ENCODE results near the gene ZNF474. TPM values are rescaled to one million over a fixed set of nuclear protein-coding genes. Genes with fewer than 3 reads are reported as not detected.

Gene ZNF474
- total RNA-seq, 1 experiment from 2014 or later, result not detected

DNA sequence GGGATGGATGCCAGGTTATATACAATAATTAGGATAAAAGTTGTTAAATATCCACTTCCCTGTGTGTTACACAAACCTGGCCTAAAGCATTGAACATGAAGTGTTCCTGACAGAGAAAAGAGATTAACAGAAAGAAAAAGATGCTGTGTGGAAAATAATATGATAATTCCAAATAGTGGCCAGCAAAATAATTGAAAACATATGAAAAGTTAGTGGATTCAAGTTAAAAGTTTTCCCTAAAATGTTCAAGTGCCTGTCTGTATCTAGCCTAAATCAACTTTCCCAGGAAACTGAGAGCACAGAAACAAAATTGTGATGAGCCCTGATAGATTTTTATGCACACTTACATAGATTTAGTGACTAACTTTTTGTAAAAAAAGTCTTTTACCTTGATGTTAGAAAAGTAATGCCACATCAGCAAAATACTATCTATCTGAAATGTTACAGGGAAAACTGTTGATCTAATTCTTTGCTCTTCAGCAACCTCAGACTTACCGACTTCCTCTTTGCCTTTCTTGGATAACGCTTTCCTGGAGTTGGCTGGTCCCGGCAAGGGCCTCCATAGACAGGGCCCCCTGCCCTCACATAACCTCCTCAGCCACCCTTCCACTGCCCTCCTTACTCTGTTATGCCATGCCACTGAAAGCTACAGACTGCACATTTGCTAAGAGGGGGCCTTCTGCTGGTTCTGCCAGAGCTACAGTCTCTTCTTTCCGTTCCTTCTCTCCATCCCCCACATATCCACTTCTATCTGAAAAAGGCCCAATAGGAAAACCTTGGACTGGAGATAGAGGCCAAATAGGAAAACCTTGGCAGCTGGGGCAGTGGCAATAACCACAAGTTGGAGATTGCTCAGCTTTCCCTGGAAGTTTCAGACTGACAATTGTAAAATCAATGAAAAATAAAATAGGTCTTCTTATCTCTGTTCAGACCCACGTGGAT is 44.4 kb downstream of the ZNF474 start:
- Mint-ChIP-seq H3K36me3 (no peaks in the 10 kb centered on the region), H3K9me3 (peaks cover 6% of the 10 kb centered on the region), H3K4me1 (peaks cover 14% of the 10 kb centered on the region), H3K27me3 (ENCODE audit: low read depth) (no peaks in the 10 kb centered on the region), H3K27ac (no peak overlapping the region), H3K4me3 (no peak overlapping the region)
- TF ChIP-seq STAT6 (CRISPR knock-in tag; conservative IDR thresholded peaks at IDR 0.05; ENCODE audit: low read depth) (no peak), ZNF671 (CRISPR knock-in tag; IDR thresholded peaks at IDR 0.05) (no peak), ATF2 (CRISPR knock-in tag; IDR thresholded peaks at IDR 0.05; ENCODE audit: borderline replicate concordance, low read depth) (no peak), JUN (CRISPR knock-in tag; IDR thresholded peaks at IDR 0.05) (no peak), ZNF317 (CRISPR knock-in tag; IDR thresholded peaks at IDR 0.05; ENCODE audit: borderline replicate concordance, low read depth) (no peak), KAT7 (CRISPR knock-in tag; IDR thresholded peaks at IDR 0.05; ENCODE audit: borderline replicate concordance) (no peak)
- TF ChIP-seq, protein P1, sequence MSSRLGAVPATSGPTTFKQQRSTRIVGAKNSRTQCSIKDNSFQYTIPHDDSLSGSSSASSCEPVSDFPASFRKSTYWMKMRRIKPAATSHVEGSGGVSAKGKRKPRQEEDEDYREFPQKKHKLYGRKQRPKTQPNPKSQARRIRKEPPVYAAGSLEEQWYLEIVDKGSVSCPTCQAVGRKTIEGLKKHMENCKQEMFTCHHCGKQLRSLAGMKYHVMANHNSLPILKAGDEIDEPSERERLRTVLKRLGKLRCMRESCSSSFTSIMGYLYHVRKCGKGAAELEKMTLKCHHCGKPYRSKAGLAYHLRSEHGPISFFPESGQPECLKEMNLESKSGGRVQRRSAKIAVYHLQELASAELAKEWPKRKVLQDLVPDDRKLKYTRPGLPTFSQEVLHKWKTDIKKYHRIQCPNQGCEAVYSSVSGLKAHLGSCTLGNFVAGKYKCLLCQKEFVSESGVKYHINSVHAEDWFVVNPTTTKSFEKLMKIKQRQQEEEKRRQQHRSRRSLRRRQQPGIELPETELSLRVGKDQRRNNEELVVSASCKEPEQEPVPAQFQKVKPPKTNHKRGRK (CRISPR knock-in tag; IDR thresholded peaks at IDR 0.05; ENCODE audit: borderline replicate concordance), result no peak
- ATAC-seq, result no peak
- ChIA-PET POLR2A (no interaction called here), CTCF (no interaction called here)
- DNase-seq (ENCODE audit: low spot score), result no peak

DNA sequence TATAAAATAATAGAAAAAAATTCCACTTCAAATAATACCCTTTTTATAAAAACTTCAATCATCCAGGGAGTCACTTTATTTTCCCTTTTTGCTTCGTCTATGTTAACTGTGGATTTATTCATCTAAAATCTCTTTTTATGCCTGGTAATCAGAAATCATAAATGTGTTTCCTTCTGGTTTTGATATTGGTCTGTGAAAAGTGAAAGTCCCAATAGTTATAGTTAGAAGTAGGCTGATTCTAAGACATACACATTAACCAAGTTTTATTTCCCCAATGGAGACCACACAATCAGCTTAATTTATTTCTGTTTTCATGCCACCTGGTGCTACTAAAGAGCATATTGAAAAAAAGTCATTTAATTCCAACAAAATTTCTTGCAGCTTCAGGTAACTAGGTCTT is 45.7 kb downstream of the ZNF474 start:
- H3K4me1 Mint-ChIP-seq, result peaks cover 13% of the 10 kb centered on the region
- H3K4me3 Mint-ChIP-seq, result no peak overlapping the region
- H3K36me3 Mint-ChIP-seq, result no peaks in the 10 kb centered on the region
- DNase-seq (ENCODE audit: low spot score) (no peak), ATAC-seq (no peak)
- ChIA-PET CTCF (interaction anchor here (0.6 kb wide), 1 partner anchor 79 kb away, joined by 3 read pairs; no protein-coding TSS in a partner anchor), POLR2A (no interaction called here)
- H3K27ac Mint-ChIP-seq, result no peak overlapping the region
- peaks cover 10% of the 10 kb centered on the region for H3K9me3 Mint-ChIP-seq
- H3K27me3 Mint-ChIP-seq (ENCODE audit: low read depth), result no peaks in the 10 kb centered on the region
- TF ChIP-seq FOXK1 (CRISPR knock-in tag; IDR thresholded peaks at IDR 0.05), result no peak
- TF ChIP-seq SMAD4 (CRISPR knock-in tag; IDR thresholded peaks at IDR 0.05), result no peak
- no peak for TF ChIP-seq CREB1 (CRISPR knock-in tag; IDR thresholded peaks at IDR 0.05)
- TF ChIP-seq STAT6 (CRISPR knock-in tag; conservative IDR thresholded peaks at IDR 0.05; ENCODE audit: low read depth), result no peak
- TF ChIP-seq FOXJ3 (CRISPR knock-in tag; IDR thresholded peaks at IDR 0.05; ENCODE audit: borderline replicate concordance), result no peak
- TF ChIP-seq ETV6 (CRISPR knock-in tag; IDR thresholded peaks at IDR 0.05), result no peak

- H3K27ac Mint-ChIP-seq, result no peak overlapping the region
- no peak for ATAC-seq
- H3K4me1 Mint-ChIP-seq, result peaks cover 11% of the 10 kb centered on the region
- peaks cover 10% of the 10 kb centered on the region for H3K9me3 Mint-ChIP-seq
- H3K27me3 Mint-ChIP-seq (ENCODE audit: low read depth), result no peaks in the 10 kb centered on the region
- ChIA-PET POLR2A (no interaction called here), CTCF (no interaction called here)
- no peak for DNase-seq (ENCODE audit: low spot score)
- H3K4me3 Mint-ChIP-seq, result no peak overlapping the region
- no peaks in the 10 kb centered on the region for H3K36me3 Mint-ChIP-seq
- TF ChIP-seq SOX15 (CRISPR knock-in tag; IDR thresholded peaks at IDR 0.05), result no peak
- TF ChIP-seq OVOL2 (CRISPR knock-in tag; IDR thresholded peaks at IDR 0.05; ENCODE audit: borderline replicate concordance), result no peak
Measured at GRCh38 chr5:122175852-122176251, 46.5 kb downstream of the ZNF474 start.

Data from WTC11 (cell line).